Inflammatory macrophage treated with lipopolysaccharide for 1 hour (primary cell): ENCODE measurements around the gene ZNF750.

ENCODE experiments used
- DNase-seq, 2 donors: peaks; one replicate each; pipeline ENCODE4 v3.0.0-alpha.2; 2020 to 2022

ZNF750 gene

GRCh38 chr17:82810644-82811430 is 29.0 kb downstream of the ZNF750 start:
- DNase-seq = no peak

GRCh38 chr17:82808921-82809905 is 30.6 kb downstream of the ZNF750 start:
- no peak for DNase-seq

GRCh38 chr17:82808006-82808405 is 31.8 kb downstream of the ZNF750 start:
- no peak for DNase-seq

- no peak for DNase-seq
Measured at GRCh38 chr17:82807562-82807961, 32.3 kb downstream of the ZNF750 start.

- no peak for DNase-seq
Measured at GRCh38 chr17:82807101-82807500, 32.7 kb downstream of the ZNF750 start.

- DNase-seq = no peak
Measured at GRCh38 chr17:82806645-82807044, 33.2 kb downstream of the ZNF750 start.

- DNase-seq = no peak
Measured at GRCh38 chr17:82805823-82806222, 34.0 kb downstream of the ZNF750 start.

GRCh38 chr17:82805254-82805653 is 34.6 kb downstream of the ZNF750 start:
- no peak for DNase-seq

GRCh38 chr17:82804442-82805191 is 35.2 kb downstream of the ZNF750 start:
- no peak for DNase-seq

GRCh38 chr17:82803606-82804005 is 36.2 kb downstream of the ZNF750 start:
- DNase-seq = no peak

GRCh38 chr17:82803185-82803584 is 36.6 kb downstream of the ZNF750 start:
- DNase-seq = no peak

- DNase-seq = no peak
Measured at GRCh38 chr17:82802075-82802780, 37.6 kb downstream of the ZNF750 start.

- no peak for DNase-seq
Measured at GRCh38 chr17:82801377-82801970, 38.3 kb downstream of the ZNF750 start.

- no peak for DNase-seq
Measured at GRCh38 chr17:82800885-82801284, 38.9 kb downstream of the ZNF750 start.

GRCh38 chr17:82799591-82799990 is 40.2 kb downstream of the ZNF750 start:
- DNase-seq = no peak

GRCh38 chr17:82798752-82799151 is 41.1 kb downstream of the ZNF750 start:
- no peak for DNase-seq

GRCh38 chr17:82797061-82797460 is 42.8 kb downstream of the ZNF750 start:
- no peak for DNase-seq

GRCh38 chr17:82795615-82796014 is 44.2 kb downstream of the ZNF750 start:
- no peak for DNase-seq

GRCh38 chr17:82794781-82795482 is 44.9 kb downstream of the ZNF750 start:
- DNase-seq = no peak

- DNase-seq = no peak
Measured at GRCh38 chr17:82793974-82794630, 45.7 kb downstream of the ZNF750 start.

- DNase-seq = no peak
Measured at GRCh38 chr17:82791532-82791931, 48.3 kb downstream of the ZNF750 start.
